Peyer's patch (tissue), 4 donors: ENCODE data around the gene CST4.

ENCODE experiments used
- POLR2A ChIP-seq, 2 donors: fragments of 450-650 bp; IDR thresholded peaks; one replicate each; pipeline ENCODE4 v1.5.1; 2017; ENCODE audit warnings: antibody characterized with exemption in 2 of 2, mild to moderate bottlenecking in 2 of 2, moderate library complexity in 2 of 2
- TF ChIP-seq, protein P1 (sequence below), 6 experiments: fragments of 450-650 bp in 4 of 6; fragments of 200-600 bp in 2 of 6; sonication (generic) in 1 of 6; IDR thresholded peaks; one replicate each; pipeline ENCODE4 v1.5.1; 2017 to 2019; ENCODE audit warnings: antibody characterized with exemption in 6 of 6, mild to moderate bottlenecking in 3 of 6, moderate library complexity in 1 of 6

DNA sequence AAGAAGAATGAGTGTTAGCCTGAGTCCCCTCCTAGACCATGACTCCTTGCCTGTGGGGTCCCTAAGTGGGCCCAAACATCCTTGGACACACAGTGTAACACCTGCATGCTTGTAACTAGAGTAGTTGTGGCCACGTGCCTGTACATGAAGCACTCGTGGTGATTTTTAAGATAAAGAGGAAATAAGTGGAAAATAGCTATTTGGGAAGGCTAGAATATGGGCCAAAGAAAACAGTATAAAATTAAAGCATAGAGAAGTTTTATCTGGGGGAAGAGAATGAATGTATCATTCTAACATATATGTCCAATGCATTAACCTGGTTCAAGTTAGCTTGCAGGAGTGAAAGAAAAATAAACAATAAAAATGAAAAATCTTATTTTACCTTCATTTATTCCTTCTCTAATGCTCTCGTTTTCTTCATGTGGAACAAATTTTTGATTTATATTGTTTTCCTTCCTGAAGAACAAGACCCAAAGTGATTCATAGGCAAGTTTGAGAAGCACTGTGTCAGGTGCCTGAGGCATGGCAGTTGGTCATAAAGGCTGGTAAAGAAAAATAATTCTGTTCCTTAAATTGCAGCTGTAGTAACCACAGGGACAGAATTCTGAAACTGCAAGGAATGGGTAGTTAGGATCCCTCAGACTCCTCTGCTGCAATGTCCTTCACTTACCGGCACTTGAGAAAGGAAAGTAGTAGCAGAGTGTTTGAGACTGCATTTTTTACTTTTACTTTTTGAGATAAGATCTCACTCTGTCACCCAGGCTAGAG lies 42.5 kb downstream of the CST4 start:
- TF ChIP-seq, protein P1, sequence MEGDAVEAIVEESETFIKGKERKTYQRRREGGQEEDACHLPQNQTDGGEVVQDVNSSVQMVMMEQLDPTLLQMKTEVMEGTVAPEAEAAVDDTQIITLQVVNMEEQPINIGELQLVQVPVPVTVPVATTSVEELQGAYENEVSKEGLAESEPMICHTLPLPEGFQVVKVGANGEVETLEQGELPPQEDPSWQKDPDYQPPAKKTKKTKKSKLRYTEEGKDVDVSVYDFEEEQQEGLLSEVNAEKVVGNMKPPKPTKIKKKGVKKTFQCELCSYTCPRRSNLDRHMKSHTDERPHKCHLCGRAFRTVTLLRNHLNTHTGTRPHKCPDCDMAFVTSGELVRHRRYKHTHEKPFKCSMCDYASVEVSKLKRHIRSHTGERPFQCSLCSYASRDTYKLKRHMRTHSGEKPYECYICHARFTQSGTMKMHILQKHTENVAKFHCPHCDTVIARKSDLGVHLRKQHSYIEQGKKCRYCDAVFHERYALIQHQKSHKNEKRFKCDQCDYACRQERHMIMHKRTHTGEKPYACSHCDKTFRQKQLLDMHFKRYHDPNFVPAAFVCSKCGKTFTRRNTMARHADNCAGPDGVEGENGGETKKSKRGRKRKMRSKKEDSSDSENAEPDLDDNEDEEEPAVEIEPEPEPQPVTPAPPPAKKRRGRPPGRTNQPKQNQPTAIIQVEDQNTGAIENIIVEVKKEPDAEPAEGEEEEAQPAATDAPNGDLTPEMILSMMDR (IDR thresholded peaks at IDR 0.05), result no peak
- TF ChIP-seq POLR2A (IDR thresholded peaks at IDR 0.05), result no peak
